ENCODE data around the gene TTC24.

Gene TTC24

DNA sequence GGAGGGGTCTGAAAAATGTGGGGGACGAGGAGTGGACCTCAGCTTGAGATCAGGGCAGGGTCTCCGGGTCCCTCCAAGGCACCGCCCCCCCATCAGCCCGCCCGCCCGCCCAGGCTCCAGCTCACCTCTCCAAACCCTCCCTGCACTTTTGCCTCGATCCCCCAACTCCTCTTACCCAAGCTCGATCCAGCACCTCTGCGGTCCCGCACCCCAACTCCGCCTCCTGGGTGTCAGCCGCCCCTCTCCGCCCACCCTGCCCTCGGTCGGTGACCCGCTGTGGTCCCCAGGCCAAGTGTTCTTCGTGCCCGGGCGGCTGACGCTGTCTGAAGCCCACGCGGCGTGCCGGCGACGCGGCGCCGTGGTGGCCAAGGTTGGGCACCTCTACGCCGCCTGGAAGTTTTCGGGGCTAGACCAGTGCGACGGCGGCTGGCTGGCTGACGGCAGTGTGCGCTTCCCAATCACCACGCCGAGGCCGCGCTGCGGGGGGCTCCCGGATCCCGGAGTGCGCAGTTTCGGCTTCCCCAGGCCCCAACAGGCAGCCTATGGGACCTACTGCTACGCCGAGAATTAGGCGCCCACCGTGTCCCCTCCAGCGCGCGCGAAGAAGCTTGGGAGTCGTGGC, 45.4 kb downstream of the TTC24 start:
- TF ChIP-seq GATA3 (IDR thresholded peaks at IDR 0.05; ENCODE audit: low read depth, low read length) (no peak), GATA2 (IDR thresholded peaks at IDR 0.05; ENCODE audit: low read depth, low read length) (no peak)

DNA sequence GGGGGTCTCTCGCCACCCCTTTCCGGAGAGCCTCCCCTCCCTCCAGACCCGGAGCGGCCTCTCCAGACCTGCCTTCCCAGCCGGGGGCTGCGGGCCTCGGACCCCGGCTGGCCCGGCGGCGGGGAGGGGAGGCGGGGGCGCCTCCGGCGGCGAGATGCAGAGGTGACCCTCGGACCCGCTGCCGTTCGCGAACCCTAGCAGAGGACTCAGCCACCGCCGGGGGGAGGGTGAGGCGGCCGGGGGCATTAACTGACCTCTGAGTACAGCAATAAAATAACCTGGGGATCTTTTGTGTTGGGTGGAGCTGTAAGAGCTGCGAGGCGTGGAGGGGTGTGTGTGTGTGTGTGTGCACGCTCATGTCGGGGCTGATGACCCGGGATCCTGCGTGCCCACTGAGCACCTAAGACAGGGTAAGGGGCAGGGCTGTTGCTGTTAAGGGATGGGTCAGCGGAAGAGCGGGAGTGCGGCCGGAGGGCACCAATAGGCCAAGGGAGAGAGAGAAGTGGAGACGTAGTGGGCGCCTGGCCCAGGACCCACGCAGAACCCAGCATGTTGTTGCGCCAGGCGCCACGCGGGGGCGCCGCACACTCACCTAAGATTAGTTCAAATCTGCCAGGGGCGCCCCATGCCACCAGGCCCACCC, 46.0 kb downstream of the TTC24 start:
- TF ChIP-seq GATA3 (IDR thresholded peaks at IDR 0.05; ENCODE audit: low read depth, low read length) (no peak), GATA2 (IDR thresholded peaks at IDR 0.05; ENCODE audit: low read depth, low read length) (no peak)

DNA sequence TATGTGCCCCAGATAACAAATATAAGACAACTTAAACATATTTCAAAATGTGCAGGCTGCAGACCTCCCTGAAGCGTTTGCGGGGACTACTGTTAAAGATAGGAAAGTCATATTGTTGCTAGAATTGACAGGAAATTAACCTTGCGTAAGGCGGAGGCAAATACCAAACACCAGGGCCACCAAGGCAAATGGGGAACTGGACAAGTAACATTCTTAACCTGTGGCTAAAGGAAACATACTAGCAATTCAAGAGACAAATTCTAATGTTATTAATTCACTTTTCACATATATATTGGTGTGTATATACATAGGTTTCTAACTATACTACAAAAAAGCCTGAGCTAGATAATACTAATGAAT, 46.5 kb downstream of the TTC24 start:
- TF ChIP-seq GATA3 (IDR thresholded peaks at IDR 0.05; ENCODE audit: low read depth, low read length) (no peak), GATA2 (IDR thresholded peaks at IDR 0.05; ENCODE audit: low read depth, low read length) (no peak)

DNA sequence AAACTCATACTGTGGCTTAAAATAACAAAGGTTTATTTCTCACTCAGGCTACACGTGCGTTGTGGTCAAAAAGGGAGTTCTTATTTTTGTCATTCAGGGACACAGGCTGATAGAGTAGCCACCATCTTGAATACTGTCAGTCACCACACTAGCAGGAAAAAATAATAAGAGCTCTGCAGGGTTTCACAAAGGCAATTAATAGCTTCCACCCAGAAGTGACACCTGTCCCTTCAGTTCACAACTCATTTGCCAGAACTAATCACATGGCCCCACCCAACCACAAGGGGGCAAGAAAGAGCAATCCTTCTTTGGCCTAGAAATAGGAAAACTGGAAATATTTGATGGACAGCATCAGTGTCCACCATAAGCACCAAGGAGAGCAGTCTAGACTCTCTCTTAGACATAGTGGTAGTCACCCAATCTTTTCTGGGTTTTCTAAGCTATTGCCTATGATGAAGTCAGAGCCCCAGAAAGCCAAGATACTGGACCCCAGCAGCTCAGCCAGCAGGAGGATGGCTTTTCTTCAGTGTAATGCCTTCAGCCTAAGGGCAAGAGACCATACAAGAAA, 47.9 kb downstream of the TTC24 start:
- TF ChIP-seq GATA3 (IDR thresholded peaks at IDR 0.05; ENCODE audit: low read depth, low read length) (no peak), GATA2 (IDR thresholded peaks at IDR 0.05; ENCODE audit: low read depth, low read length) (no peak)

DNA sequence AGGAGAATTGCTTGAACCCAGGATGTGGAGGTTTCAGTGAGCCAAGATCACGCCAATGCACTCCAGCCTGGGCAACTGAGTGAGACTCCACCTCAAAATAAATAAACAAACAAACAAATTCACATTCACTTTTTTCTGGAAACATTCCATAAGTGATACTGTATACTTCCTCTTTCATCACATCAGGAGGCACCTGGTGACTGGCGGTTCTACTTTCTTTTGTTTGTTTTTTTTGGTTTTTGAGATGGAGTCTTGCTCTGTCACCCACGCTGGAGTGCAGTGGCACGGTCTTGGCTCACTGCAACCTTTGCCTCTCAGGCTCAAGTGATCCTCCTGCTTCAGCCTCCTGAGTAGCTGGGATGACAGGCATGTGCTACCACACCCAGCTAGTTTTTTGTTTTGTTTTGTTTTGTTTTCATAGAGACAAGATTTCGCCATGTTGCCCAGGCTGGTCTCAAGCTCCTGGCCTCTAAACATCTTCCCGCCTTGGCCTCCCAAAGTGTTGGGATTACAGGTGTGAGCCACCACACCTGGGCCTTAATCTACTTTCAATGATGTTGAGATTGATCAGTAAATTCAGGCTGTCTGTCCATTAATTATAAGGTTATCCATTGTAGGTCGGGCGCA, 50.4 kb downstream of the TTC24 start:
- TF ChIP-seq GATA3 (IDR thresholded peaks at IDR 0.05; ENCODE audit: low read depth, low read length) = no peak
- TF ChIP-seq GATA2 (IDR thresholded peaks at IDR 0.05; ENCODE audit: low read depth, low read length) = no peak

DNA sequence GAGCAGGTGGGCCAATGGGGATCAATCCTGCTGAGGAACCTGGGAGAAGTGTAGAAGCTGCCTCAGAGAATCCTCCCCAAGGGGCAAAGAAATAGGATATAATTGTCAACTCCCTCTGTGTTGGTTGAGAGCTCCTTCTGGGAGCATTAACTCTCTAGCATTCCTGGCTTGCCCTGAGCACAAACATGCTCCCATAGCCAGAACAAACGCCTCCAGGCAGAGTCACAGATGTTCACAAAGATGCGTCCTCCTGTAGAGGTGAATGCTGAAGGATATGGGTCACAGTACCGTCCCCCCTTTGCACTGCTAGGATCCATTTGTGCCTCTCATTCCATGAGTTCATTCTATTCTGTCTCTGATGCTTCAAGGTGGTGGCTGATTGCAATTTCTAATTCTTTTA, 52.8 kb downstream of the TTC24 start:
- TF ChIP-seq GATA2 (IDR thresholded peaks at IDR 0.05; ENCODE audit: low read depth, low read length) (no peak), GATA3 (IDR thresholded peaks at IDR 0.05; ENCODE audit: low read depth, low read length) (no peak)
